Mesenchymal stem cell (in vitro differentiated cells and primary cell): ENCODE results near the gene LGALS3BP.
A peak's percentile ranks its signal among the peaks of the same experiment; 100 is the strongest.

Experiments used
- DNase-seq: peaks from one replicate; pipeline ENCODE4 v3.0.0-alpha.2; 2013
- H2AFZ ChIP-seq: one replicate; pipeline ENCODE4 v1.6.1; 2013; ENCODE audit warnings: low read depth, mild to moderate bottlenecking, control low read depth, inconsistent platforms, low read length, moderate library complexity
- H2AK5ac ChIP-seq: 2 replicates; pipeline ENCODE4 v1.6.1; 2013; ENCODE audit warnings: low read length, moderate library complexity, mild to moderate bottlenecking, inconsistent platforms; ENCODE audit not compliant: severe bottlenecking
- H2BK120ac ChIP-seq: one replicate; pipeline ENCODE4 v1.6.1; 2013; ENCODE audit warnings: low read depth, mild to moderate bottlenecking, inconsistent platforms, low read length, moderate library complexity
- H2BK12ac ChIP-seq, 2 experiments: one replicate each; pipeline ENCODE4 v1.6.1; 2013; ENCODE audit warnings: inconsistent platforms in 2 of 2, low read length in 2 of 2, mild to moderate bottlenecking in 2 of 2, moderate library complexity in 2 of 2, control low read depth in 1 of 2
- H2BK15ac ChIP-seq: one replicate; pipeline ENCODE4 v1.6.1; 2013; ENCODE audit warnings: mild to moderate bottlenecking, low read depth, inconsistent platforms; ENCODE audit not compliant: poor library complexity, severe bottlenecking
- H2BK5ac ChIP-seq: 2 replicates; pipeline ENCODE4 v1.6.1; 2013; ENCODE audit warnings: low read depth, mild to moderate bottlenecking, low read length, control low read depth, inconsistent platforms; ENCODE audit not compliant: poor library complexity, severe bottlenecking
- H3K14ac ChIP-seq, 2 experiments: one replicate each; pipeline ENCODE4 v1.6.1; 2013; ENCODE audit warnings: inconsistent platforms in 2 of 2, low read length in 2 of 2, control low read depth in 1 of 2, mild to moderate bottlenecking in 1 of 2, moderate library complexity in 1 of 2
- H3K18ac ChIP-seq, 2 experiments: one replicate each; pipeline ENCODE4 v1.6.1; 2013; ENCODE audit warnings: inconsistent platforms in 2 of 2, low read length in 2 of 2, control low read depth in 1 of 2, low read depth in 1 of 2, mild to moderate bottlenecking in 1 of 2
- H3K23ac ChIP-seq, 2 experiments: one replicate each; pipeline ENCODE4 v1.6.1; 2013; ENCODE audit warnings: inconsistent platforms in 2 of 2, low read length in 2 of 2, mild to moderate bottlenecking in 2 of 2, moderate library complexity in 2 of 2, control low read depth in 1 of 2
- H3K27ac ChIP-seq: 2 replicates; pipeline ENCODE4 v1.5.1; 2013; ENCODE audit warnings: mild to moderate bottlenecking, moderate library complexity, low read length, control low read depth, inconsistent platforms; ENCODE audit not compliant: poor library complexity, severe bottlenecking
- H3K27me3 ChIP-seq, 2 experiments: 2 replicates each; pipeline versions ENCODE4 v1.6.1 to v1.7.0; 2013; ENCODE audit warnings: low read length in 2 of 2, mild to moderate bottlenecking in 2 of 2, moderate library complexity in 2 of 2, control low read depth in 1 of 2, inconsistent platforms in 1 of 2; ENCODE audit not compliant: control insufficient read depth in 1 of 2, insufficient read depth in 1 of 2
- H3K36me3 ChIP-seq, 2 experiments: 2 replicates each; pipeline versions ENCODE4 v1.6.1 to v1.7.0; 2013; ENCODE audit warnings: low read length in 2 of 2, control low read depth in 1 of 2, inconsistent platforms in 1 of 2, low read depth in 1 of 2, mild to moderate bottlenecking in 1 of 2; ENCODE audit not compliant: insufficient read depth in 2 of 2, control insufficient read depth in 1 of 2
- H3K4ac ChIP-seq, 2 experiments: one replicate each; pipeline ENCODE4 v1.6.1; 2013; ENCODE audit warnings: inconsistent platforms in 2 of 2, low read length in 2 of 2, mild to moderate bottlenecking in 2 of 2, moderate library complexity in 2 of 2, control low read depth in 1 of 2, low read depth in 1 of 2
- H3K4me1 ChIP-seq: 2 replicates; pipeline ENCODE4 v1.6.1; 2013; ENCODE audit warnings: low read depth, low read length, control low read depth; ENCODE audit not compliant: control insufficient read depth, insufficient read depth
- H3K4me2 ChIP-seq: 2 replicates; pipeline ENCODE4 v1.6.1; 2013; ENCODE audit warnings: low read length, mild to moderate bottlenecking, inconsistent platforms; ENCODE audit not compliant: poor library complexity, severe bottlenecking
- H3K4me3 ChIP-seq, 2 experiments: 2 replicates each; pipeline versions ENCODE4 v1.5.1 to v1.7.0; 2013; ENCODE audit warnings: low read length in 2 of 2, mild to moderate bottlenecking in 2 of 2, control low read depth in 1 of 2, low read depth in 1 of 2; ENCODE audit not compliant: insufficient read depth in 1 of 2
- H3K79me1 ChIP-seq: replicated peaks from 2 replicates; pipeline ENCODE4 v1.6.1; 2013; ENCODE audit warnings: mild to moderate bottlenecking, control low read depth, low read length, inconsistent platforms; ENCODE audit not compliant: poor library complexity, severe bottlenecking
- H3K9ac ChIP-seq: 2 replicates; pipeline ENCODE4 v1.7.0; 2013; ENCODE audit warnings: mild to moderate bottlenecking, low read length, moderate library complexity
- H3K9me3 ChIP-seq: 2 replicates; pipeline ENCODE4 v1.7.0; 2013; ENCODE audit warnings: mild to moderate bottlenecking, low read length; ENCODE audit not compliant: control insufficient read depth
- H4K8ac ChIP-seq: one replicate; pipeline ENCODE4 v1.6.1; 2013; ENCODE audit warnings: inconsistent platforms, mild to moderate bottlenecking, low read length, moderate library complexity
- H4K91ac ChIP-seq: one replicate; pipeline ENCODE4 v1.6.1; 2013; ENCODE audit warnings: mild to moderate bottlenecking, low read length, inconsistent platforms
- WGBS: methylation state at CpG from one replicate; pipeline ENCODE4 v1.1.7; 2013; ENCODE audit warnings: mixed read lengths; 5-methylcytosine and 5-hydroxymethylcytosine counted together

Gene LGALS3BP

DNA sequence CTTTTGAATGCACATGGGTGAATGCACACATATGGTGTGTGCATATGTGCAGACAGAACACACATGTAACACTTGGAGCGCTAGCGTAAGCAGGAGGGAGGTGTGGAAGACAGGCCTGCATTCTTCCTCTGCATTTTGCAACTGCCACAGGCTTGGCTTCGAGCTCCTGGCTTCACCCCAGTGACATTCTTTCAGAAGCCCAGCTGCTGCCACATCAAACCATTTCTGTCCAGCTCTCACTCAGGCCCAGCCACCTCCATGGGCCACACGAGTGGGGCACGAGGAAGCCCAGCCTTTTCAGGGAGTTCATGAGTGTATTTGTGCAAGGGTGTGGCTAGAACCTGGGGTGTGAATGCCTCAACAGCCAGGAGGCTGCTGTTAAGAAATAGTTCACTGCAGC is 18.8 kb downstream of the LGALS3BP start:
- Histone ChIP-seq H3K4ac (no peak overlapping the region), H3K36me3 (peaks cover 0 to 7% of the 10 kb centered on the region in 2 experiments), H2AK5ac (no peak overlapping the region), H4K8ac (no peak overlapping the region), H3K23ac (no peak overlapping the region), H3K79me1 (no peaks in the 10 kb centered on the region), H2BK5ac (no peak overlapping the region), H3K4me1 (peaks cover 8% of the 10 kb centered on the region), H3K4me2 (no peak overlapping the region), H4K91ac (no peak overlapping the region), H2BK15ac (no peak overlapping the region), H2BK120ac (no peak overlapping the region), H3K4me3 (no peak overlapping the region), H3K14ac (no peak overlapping the region), H3K18ac (peak overlapping the region in 1 of 2 experiments; percentile 48), H3K27me3 (no peaks in the 10 kb centered on the region), H2AFZ (no peak overlapping the region), H3K27ac (no peak overlapping the region), H3K9ac (no peak overlapping the region), H3K9me3 (no peaks in the 10 kb centered on the region), H2BK12ac (peak overlapping the region; percentile 30 to 54)
- 92% methylated on average over 5 of the region's 5 CpGs for WGBS
- DNase-seq: no peak

DNA sequence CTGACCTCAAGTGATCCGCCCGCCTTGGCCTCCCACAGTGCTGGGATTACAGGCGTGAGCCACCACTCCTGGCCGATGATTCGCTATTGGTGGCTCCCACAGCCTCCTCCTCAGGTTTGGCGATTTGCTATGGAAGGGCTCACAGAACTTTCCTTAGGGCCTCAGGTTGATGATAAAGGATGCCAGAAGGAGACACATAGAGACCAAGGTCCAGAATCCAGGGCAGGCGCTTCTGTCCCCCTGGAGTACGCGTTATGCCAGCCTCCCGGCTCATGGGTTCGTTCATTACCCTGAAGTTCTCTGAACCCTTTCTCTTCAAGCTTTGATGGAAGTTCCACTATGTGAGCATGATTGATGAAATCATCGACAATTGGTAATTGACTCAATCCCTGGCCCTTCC is 19.9 kb downstream of the LGALS3BP start:
- WGBS: 91% methylated on average over 12 of the region's 12 CpGs
- no peak overlapping the region for H2AK5ac ChIP-seq
- H4K8ac ChIP-seq: no peak overlapping the region
- H3K18ac ChIP-seq: no peak overlapping the region
- H2BK120ac ChIP-seq: no peak overlapping the region
- H3K14ac ChIP-seq: no peak overlapping the region
- no peaks in the 10 kb centered on the region for H3K27me3 ChIP-seq
- H3K4me2 ChIP-seq: no peak overlapping the region
- no peak overlapping the region for H2BK12ac ChIP-seq
- H3K4me1 ChIP-seq: peaks cover 6% of the 10 kb centered on the region
- H3K4ac ChIP-seq: no peak overlapping the region
- H3K27ac ChIP-seq: no peak overlapping the region
- no peak overlapping the region for H2BK15ac ChIP-seq
- no peak overlapping the region for H3K9ac ChIP-seq
- no peaks in the 10 kb centered on the region for H3K9me3 ChIP-seq
- DNase-seq: no peak
- no peaks in the 10 kb centered on the region for H3K36me3 ChIP-seq
- no peak overlapping the region for H3K4me3 ChIP-seq
- no peak overlapping the region for H4K91ac ChIP-seq
- no peak overlapping the region for H3K23ac ChIP-seq
- H3K79me1 ChIP-seq: no peaks in the 10 kb centered on the region
- no peak overlapping the region for H2BK5ac ChIP-seq
- H2AFZ ChIP-seq: no peak overlapping the region

GRCh38 chr17:78958641-78959127 is 21.0 kb downstream of the LGALS3BP start:
- H3K27ac ChIP-seq: no peak overlapping the region
- H3K79me1 ChIP-seq: no peaks in the 10 kb centered on the region
- DNase-seq: no peak
- no peak overlapping the region for H2AFZ ChIP-seq
- no peak overlapping the region for H4K8ac ChIP-seq
- H2BK120ac ChIP-seq: no peak overlapping the region
- no peak overlapping the region for H3K23ac ChIP-seq
- no peak overlapping the region for H2BK5ac ChIP-seq
- no peak overlapping the region for H3K9ac ChIP-seq
- H3K18ac ChIP-seq: no peak overlapping the region
- 87% methylated on average over 7 of the region's 7 CpGs for WGBS
- peaks cover 6% of the 10 kb centered on the region for H3K4me1 ChIP-seq
- no peaks in the 10 kb centered on the region for H3K36me3 ChIP-seq
- H2BK15ac ChIP-seq: no peak overlapping the region
- no peak overlapping the region for H2BK12ac ChIP-seq
- H3K9me3 ChIP-seq: no peaks in the 10 kb centered on the region
- H3K4ac ChIP-seq: no peak overlapping the region
- no peak overlapping the region for H3K4me3 ChIP-seq
- H3K27me3 ChIP-seq: no peaks in the 10 kb centered on the region
- H3K4me2 ChIP-seq: no peak overlapping the region
- no peak overlapping the region for H2AK5ac ChIP-seq
- H4K91ac ChIP-seq: no peak overlapping the region
- no peak overlapping the region for H3K14ac ChIP-seq

GRCh38 chr17:78957128-78957527 is 22.6 kb downstream of the LGALS3BP start:
- no peak overlapping the region for H3K4ac ChIP-seq
- no peak overlapping the region for H3K9ac ChIP-seq
- H2BK120ac ChIP-seq: no peak overlapping the region
- H2BK12ac ChIP-seq: no peak overlapping the region
- H3K4me1 ChIP-seq: peaks cover 4% of the 10 kb centered on the region
- H3K14ac ChIP-seq: no peak overlapping the region
- no peak overlapping the region for H2BK5ac ChIP-seq
- no peaks in the 10 kb centered on the region for H3K9me3 ChIP-seq
- WGBS: 91% methylated on average over 12 of the region's 12 CpGs
- no peaks in the 10 kb centered on the region for H3K36me3 ChIP-seq
- H2AFZ ChIP-seq: no peak overlapping the region
- H4K91ac ChIP-seq: no peak overlapping the region
- H3K4me2 ChIP-seq: no peak overlapping the region
- no peak overlapping the region for H2BK15ac ChIP-seq
- H3K27me3 ChIP-seq: no peaks in the 10 kb centered on the region
- DNase-seq: no peak
- H3K4me3 ChIP-seq: no peak overlapping the region
- no peak overlapping the region for H3K27ac ChIP-seq
- H3K23ac ChIP-seq: no peak overlapping the region
- no peak overlapping the region for H3K18ac ChIP-seq
- H4K8ac ChIP-seq: no peak overlapping the region
- H3K79me1 ChIP-seq: no peaks in the 10 kb centered on the region
- H2AK5ac ChIP-seq: no peak overlapping the region
